ENCODE data around the gene RRP36.
"Not testable (repeated sequence)": the region's sequence is repeated elsewhere in the genome, so short reads cannot be mapped to it uniquely, and the experiment has no call there.

Gene RRP36, protein sequence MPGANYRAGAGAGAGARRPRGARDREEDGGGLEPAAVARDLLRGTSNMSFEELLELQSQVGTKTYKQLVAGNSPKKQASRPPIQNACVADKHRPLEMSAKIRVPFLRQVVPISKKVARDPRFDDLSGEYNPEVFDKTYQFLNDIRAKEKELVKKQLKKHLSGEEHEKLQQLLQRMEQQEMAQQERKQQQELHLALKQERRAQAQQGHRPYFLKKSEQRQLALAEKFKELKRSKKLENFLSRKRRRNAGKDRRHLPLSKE

GRCh38 chr6:43021270-43022047 is at the start of gene RRP36:
Gene RRP36, plus strand, starts transcription at chr6:43021623. Its CDS starts 32 bp downstream, at chr6:43021655.
- peak; percentile 87 for DNase-seq

GRCh38 chr6:42971746-42972327 is 49.6 kb upstream of the RRP36 start:
- no peak for DNase-seq

GRCh38 chr6:42973926-42974325 is 47.5 kb upstream of the RRP36 start:
- no peak for DNase-seq

DNA sequence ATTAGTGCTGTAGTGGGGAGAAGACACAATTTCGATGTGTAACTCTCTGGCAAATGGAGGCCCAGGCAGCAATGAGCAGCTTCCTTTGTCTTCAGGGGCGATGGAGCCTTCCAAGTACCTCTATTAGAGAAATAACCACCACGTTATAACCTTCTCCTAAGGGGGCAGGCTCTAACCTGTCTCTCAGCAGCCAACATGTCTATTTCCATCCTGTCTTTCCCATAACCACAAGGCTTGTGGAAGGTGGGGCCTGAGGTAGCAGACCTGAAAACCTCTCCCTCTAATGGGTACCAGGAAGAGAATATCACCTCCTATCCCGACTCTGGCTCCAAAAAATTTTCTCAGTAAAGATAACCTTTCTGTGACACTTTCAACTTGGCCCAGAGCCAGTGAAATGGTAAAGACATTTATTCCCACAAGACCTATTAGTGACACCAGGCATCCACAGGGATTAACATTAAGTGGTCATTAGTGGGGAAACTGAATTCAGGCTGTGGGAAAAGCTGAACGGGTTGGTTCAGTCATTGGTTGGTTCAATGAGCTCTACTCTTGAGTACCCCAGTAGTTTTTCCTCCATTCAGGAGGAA is 46.4 kb upstream of the RRP36 start:
- DNase-seq = no peak

DNA sequence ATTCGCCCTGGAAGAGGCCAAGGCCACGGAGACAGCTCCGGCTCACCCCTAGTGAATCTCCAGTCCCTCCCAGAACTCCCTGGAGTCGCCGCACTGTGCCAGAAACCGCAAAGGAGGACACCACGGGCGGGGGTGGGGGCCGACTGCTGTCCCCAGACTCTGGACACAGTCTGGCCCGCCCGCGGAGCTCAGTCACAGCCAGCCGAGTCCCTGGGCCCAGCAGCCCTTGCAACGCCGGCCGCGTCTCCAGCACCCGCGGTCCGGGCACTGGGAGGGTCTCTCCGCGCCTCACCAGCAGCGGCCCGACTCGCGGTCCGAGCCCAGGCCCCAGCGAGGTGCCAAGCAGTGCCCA is 43.0 kb upstream of the RRP36 start:
- no peak for DNase-seq

DNA sequence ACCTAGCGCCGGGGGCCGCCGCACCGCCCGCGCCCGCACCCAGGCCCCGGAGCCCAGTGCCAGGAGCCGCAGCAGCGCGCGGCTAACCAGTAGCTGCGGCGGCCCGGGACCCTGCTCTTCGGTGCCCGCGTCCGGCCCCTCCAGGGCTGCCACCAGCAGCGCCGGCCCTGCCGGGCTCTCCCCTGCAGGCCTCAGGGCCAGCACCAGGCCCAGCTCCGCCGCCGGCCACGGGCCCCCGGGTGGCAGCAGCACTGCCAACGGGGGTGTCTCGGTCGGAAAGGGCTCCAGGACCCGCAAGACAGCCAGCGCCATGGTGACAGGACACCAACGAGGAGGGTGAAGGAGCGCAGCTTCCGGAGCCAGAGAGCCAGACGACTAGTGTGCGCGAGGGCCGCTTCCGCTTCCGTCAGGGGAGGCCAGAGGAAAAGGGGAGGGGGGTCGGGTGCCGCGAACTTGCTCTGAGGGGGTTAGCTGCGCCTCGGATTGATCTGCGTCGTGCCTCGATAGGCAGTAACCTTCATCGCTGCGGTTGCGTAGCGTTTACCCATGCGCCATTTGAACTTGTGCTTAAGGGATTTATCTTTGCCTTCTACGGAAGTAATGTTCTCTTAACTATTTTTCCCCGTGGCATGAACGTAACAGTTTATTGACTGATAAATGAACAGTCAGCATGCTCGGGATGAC is 42.4 kb upstream of the RRP36 start, which contains the start of gene PEX6:
Gene PEX6 (minus strand): TSS at position 343 of the 684 bp plus-strand sequence. CDS start 31 bp downstream, at position 312.
- peak; percentile 90 for DNase-seq

DNA sequence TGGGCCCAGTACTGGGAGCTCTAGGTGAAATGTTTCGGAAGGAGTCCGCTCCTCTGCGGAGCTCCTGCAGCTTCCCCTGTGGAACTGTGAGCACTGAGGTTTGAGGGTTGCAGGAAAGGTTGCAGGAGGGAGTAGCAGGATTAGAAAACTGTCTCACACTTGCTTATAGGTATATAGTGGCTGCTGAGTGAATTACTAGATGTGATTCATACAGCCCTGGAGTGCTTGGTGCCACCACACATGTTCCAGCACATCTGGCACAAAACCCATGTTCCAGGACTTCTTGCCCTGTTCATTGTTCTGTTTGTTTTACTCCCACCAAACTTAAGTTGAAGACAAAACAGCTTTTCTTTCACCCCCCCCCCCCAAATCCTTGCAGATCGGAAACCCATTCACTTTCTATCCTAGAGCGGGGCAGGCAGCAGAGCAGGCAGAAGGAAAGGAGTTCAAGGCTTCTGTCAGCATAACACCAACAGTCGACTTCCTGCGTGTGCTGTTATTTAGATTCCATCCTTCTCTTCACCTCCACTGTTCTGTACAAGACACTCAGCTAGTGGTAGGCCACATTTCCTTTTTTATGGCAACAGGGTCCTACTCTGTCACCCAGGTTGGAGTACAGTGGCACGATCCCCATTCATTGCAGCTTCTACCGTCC is 41.8 kb upstream of the RRP36 start:
- no peak for DNase-seq

DNA sequence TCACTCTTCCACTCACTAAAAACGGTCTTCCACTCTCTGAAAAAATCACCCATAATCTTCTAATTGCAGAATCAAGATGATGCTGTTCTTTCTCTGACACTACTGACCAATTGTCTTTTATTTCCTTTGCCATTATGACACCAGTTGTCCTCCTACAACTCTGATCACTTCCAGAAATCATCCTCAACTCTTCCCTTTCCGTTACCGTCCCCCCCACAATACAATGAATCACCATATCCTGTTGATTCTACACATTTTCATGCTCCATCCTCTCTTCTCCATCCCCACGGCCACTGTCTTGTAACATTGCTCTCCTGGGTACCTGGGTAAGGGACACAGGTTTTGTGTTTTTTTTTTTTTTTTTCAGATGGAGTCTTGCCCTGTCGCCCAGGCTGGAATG is 39.6 kb upstream of the RRP36 start:
- DNase-seq = no peak

DNA sequence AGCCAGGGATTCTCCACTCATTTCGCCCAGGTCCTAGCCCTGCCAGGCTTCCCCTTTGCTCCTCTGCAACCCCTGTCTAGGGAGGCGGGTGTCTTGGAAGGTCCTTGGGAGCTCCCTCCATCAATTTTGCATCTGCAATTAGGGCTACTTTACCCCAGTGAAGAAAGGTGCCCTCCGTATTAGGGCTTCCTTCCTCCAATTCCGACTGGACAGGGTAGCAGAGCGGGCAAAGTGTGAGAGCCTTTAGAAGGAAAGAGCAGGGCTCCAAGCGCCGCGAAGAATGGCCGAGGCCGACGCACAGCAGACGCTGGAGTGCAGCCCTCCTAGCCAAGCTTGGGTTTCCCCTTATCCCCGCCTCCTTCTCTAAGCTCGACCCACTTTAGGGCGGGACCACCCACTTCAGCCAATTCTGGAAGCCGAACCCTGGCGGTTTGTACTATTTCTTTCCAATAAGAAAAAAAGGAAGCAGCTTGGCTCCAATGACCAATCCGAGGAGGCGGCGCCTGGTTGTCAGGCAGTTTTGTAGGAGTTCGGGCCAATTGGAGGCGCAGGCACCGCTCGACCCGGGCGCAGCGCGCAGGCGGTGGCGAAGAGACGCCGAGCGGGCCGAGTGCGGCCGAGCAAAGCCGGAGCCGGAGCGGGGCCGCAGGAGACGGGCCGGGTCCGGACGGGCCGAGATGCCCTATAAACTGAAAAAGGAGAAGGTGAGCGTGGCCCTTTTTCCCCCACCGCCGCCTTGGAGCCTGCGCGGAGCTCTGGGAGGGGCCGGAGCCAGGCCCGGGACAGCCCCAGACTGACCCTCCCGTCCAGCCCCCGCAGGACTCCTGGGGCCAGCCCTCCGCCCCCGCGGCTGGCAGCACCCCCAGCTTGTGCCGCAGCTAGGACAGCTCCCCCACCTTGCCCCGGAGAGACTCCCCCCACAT is 37.2 kb upstream of the RRP36 start, which contains the start of gene PPP2R5D:
Gene PPP2R5D (plus strand): TSS at position 570 of the 923 bp plus-strand sequence. CDS start 108 bp downstream, at position 678.
- peak; percentile 98 for DNase-seq

DNA sequence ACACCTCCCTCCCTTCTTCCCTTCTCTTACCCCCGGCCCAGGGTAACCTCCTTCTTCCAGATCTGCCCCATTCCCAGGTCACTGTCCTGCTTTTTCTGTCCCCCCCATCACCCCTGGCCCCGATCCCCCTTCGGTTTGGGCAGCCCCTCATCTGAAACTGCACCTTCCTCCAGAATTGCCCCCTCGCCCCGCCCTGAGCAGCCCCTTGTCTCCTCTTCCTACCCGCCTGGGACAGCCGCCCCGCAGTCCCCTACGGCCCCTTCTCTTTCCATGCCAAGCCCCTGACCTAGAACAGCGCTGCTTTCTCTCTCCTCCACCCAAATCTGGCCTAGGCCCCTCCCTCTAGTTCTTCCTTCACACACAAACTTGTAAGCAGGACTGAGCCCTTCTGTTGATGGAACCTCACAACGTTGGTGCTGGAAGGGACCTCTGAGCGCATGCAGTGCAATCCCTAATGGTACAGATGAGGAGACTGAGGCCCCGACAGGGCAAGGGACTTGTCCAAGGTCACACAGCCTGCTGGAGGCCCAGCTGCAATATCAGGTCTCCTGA is 36.4 kb upstream of the RRP36 start:
- no peak for DNase-seq

- DNase-seq = no peak
Observed at GRCh38 chr6:42987533-42988451, 33.6 kb upstream of the RRP36 start.

GRCh38 chr6:42988486-42989020 is 32.9 kb upstream of the RRP36 start:
- no peak for DNase-seq

DNA sequence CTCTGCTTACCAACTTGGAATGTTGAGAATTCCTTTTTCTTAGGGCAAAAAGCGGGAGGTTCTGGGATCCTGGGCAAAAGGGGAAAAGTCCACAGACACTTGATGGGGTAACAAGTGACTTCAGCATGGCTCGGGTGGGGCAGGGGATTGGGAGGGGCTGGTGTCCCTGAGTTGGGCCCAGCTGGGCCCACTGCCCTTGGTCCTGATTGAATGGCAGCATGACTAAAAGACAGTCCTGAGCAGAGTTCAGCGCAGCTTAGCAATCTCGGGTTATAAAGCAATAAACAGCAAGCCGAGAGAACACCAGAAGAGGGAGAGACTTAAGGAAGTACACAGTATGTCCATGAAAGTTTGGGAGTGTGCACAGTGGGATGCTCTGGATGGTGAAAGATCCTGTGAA is 31.5 kb upstream of the RRP36 start:
- no peak for DNase-seq

- DNase-seq = no peak
Observed at GRCh38 chr6:42993445-42993844, 28.0 kb upstream of the RRP36 start.

GRCh38 chr6:42996513-42996912 is 24.9 kb upstream of the RRP36 start:
- no peak for DNase-seq

DNA sequence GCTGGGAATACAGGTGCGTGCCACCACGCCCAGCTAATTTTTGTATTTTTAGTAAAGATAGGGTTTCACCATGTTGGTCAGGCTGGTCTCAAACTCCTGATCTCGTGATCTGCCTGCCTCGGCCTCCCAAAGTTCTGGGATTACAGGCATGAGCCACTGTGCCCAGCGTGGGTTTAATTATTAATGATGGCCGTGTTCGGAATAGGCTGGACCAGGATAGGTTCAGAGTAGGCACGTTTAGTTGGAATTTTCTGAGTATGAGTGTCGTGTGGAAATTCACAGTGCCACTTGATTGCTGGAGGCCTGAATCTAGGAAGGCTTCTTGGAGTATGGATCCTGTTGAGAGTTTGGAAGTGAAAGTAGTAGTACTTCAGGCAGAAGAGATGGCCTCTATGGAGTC is 23.2 kb upstream of the RRP36 start:
- DNase-seq = not testable (repeated sequence)

DNA sequence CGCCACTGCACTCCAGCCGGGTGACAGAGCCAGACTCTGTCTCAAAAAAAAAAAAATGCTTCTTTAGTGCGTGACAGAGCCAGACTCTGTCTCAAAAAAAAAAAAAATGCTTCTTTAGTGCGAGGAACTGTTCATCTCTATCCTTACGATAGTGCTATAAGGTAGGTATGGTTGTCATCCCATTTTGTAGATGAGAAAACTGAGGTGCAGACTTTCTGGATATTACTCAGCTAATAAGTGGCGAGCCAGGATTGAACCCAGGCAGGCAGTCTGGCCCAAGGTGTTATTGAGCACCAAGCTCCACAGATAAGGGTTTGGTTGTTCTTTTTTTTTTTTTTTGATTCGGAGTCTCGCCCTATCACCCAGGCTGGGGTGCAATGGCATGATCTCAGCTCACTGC is 19.6 kb upstream of the RRP36 start:
- no peak for DNase-seq

- DNase-seq = no peak
Observed at GRCh38 chr6:43005844-43006243, 15.6 kb upstream of the RRP36 start.

GRCh38 chr6:43006251-43006650 is 15.2 kb upstream of the RRP36 start:
- no peak for DNase-seq
